ENCODE data around the gene FBXO3.
"Not testable (repeated sequence)": the region's sequence is repeated elsewhere in the genome, so short reads cannot be mapped to it uniquely, and the experiment has no call there.

The FBXO3 gene

DNA sequence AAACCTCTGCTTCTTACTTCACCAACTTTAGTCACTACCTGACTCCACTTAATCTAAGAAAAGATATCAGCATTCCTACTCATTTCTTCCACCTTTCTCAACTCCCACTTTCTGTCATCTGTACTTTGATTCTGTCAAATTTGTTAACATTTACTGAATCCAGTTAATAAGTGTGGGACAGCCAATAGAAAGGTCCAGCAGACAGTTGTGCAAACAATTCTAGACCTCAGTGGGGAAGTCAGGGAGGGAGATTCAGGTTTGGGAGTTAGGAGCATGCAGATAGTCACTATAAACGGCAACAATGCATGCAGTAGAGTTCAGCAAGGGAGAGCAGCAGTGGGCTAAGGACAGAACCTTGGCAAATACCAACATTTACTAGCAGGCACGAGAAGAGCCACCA is 4.1 kb downstream of the FBXO3 start:
- DNase-seq: no peak

DNA sequence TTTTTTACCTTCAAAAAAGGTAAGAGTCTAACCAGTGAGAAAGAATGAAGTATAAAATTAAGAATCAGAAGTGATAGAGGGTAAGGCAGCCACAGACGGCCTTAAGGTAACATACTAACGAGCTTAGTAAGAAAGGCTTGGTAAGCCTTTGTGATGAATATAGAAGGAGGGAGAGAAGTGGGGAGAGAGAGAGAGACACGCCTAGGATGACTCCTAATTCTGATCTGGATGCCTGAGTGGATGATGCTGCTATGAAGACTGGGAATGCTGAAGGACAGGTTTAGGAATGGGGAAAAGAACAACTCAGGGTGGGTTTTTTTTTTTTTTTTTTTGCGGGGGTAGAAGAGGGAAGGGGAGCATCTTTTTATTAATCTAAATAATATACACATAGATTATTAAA is 4.8 kb downstream of the FBXO3 start:
- DNase-seq: no peak

DNA sequence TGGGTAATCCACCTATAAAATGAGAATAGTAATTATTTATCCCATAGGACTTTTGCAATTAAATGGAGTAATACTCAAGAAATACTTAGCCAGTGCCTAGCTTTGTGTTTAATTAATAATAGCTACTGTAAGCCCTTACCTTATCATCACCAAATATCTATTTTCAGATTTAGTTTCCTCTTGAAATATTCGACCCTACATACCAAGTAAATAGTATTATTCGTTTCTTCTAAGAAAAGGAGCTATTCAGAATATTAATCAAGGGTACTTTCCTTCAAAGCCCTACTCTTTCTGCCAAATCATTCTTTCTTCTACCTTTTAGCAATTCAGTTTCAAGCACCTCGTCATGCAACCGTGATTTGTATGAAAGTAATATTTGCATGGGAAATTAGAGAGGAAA is 6.7 kb downstream of the FBXO3 start:
- no peak for DNase-seq

GRCh38 chr11:33766085-33766484 is 8.2 kb downstream of the FBXO3 start:
- DNase-seq: no peak

GRCh38 chr11:33761471-33761870 is 12.8 kb downstream of the FBXO3 start:
- DNase-seq: no peak

DNA sequence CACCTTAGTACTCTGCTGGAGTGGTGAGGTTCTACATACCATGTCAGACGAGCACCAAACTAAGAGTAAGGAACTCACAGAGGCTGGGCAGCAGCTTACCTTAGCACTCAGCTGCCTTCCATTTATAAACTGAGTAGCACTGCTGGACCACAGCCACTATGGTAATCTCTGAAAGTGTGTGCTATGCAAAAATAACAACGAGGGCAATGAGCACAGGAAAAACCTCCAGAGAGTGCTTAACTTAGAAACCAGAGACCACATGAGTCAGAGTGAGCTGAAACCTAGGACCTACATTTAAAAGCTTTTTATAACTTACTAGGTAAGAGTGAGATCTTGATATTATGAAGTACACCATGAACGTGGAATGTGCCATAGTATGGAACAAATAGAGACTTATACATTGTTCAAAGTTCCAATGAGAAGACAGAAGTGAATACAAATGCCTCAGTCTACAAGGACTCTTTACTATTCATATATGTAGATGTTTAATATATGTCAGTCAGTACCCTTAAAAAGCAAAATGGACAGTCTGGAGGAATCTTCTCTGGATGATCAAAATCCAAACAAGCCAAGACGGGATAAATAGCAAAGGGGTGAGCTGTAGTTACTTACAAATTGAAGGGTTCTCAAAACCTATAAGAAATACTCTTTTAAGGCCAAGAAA is 20.9 kb downstream of the FBXO3 start:
- no peak for DNase-seq

DNA sequence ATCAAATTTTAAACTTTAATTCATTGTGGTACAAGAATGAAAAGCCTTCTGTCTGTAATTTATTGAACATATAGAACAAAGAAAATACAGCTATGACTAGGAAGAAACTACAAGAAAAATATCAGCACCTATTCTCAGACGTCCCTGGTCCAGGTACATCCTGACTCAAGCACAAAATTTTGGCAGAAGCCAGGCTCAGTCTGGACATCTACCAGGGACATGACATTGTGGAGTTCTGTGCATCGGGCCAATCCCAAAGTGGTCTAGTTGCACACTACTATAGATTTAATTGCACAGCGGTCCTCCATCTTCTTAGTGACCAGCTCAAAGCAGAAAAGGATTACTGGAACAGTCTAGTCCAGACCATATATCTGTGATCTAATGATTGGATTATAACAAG is 22.4 kb downstream of the FBXO3 start:
- no peak for DNase-seq

DNA sequence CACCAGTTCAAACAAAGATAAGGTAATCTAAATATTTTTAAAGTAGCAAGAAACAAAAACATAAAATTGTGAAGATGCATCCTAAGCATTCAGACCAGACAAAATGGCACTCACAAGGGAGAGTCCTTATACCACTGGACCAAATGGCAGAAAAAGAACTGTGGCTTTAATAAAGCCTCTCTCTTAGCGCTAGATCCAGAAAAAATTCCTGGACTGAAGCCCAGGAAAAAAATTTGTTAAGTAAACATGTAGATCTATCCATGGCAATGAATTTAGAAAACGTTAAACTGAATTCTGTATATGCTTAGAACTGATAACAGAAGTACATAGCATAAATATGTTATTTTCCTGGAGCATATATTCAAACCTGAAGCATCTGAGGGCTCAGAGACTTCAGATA is 26.3 kb downstream of the FBXO3 start:
- no peak for DNase-seq

DNA sequence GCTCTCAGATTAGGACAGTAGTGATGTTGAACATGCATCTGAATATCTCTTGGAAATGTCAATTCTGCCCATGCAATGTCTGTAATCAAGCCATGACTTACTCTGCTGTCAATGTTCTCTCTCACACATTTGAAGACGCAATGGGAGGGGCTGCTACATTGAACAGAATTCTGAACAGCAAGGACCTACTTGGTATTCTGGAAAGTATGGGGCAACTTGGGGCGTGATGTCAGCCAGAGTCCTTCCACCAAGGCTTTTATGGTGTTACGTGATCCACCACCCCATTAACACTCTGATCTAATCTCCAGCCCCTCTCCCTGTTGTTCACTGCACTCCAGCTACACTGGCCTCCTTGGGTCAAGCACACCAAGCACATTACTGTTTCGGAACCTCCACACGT is 31.0 kb downstream of the FBXO3 start:
- no peak for DNase-seq

- no peak for DNase-seq
Measured at GRCh38 chr11:33742249-33742851, 32.0 kb downstream of the FBXO3 start.

DNA sequence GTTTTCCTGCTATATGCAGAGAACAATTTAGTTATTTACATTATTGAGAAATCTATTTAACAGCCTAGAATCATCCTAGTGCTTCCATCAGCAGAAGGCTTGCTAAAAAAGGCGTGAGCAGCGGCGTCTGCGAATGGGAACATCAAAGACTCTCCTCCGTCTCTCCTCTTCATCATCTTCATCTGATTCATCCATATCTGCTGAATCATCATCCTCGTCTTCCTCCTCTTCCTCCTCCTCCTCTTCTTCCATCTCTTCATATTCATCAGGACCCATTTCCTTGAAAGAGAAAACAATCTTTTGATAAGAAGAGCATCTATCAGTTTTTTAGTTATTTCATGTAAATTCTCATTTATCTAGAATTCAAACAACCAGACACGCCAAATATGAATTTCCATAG is 32.5 kb downstream of the FBXO3 start:
- DNase-seq: no peak

DNA sequence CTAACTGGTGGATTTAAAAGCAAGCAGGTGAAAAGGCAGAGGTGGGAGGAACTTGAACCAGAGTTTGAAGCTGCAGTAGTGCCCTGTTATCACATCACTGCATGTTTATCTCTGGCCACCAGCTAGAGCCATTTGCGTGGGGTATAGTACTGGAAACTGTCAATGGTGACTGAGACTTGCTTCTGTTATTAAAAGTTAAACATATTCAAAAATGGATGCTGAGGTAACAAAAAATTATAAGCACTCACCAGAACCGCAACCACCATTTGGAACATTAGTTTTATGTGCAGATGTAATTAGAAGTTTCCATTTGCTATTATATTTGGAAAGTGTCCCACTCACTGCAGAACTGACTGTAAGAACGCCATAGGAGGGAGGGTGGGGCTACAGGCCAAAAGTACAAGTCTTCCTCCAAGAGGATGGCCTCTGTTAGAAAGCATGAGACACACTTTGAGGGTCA is 36.9 kb downstream of the FBXO3 start:
- DNase-seq: no peak

DNA sequence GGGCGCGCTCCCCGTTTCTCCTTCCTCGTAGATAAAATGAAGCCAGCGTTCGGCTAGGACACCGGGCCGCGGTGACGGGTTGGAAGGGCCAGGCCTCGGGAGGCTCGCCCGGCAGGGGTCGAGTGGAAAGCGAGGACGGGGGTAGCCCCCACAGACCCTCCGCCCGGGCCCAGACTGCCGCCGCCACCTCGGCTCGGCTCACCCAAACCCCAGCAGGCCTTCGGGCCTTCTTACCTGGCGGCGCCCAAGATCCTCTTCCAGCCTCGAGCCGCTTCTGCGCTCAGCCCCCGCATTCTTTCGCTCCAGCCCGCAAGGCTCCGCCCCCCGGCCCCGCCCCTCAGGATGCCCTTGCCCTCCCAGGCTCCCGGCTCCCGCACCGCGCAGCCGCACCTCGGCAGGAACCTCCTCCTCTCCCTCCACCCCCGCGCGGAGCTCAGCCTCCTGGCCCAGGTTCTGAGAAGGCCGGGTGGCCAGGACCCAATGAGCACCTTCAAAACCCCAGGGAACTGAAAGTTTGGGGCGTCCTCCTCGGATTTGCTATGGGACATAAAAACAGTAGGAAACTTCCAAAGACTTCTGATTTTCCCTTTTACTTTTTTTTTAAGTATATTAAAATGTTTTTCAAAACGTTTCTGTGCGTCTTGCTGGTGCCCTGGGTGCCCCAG is 38.0 kb downstream of the FBXO3 start, which contains the start of gene CD59:
Gene CD59, minus strand, starts transcription at position 276 of the 665 bp plus-strand sequence. CDS start 13,978 bp downstream, outside the sequence.
- DNase-seq: peak; percentile 38

DNA sequence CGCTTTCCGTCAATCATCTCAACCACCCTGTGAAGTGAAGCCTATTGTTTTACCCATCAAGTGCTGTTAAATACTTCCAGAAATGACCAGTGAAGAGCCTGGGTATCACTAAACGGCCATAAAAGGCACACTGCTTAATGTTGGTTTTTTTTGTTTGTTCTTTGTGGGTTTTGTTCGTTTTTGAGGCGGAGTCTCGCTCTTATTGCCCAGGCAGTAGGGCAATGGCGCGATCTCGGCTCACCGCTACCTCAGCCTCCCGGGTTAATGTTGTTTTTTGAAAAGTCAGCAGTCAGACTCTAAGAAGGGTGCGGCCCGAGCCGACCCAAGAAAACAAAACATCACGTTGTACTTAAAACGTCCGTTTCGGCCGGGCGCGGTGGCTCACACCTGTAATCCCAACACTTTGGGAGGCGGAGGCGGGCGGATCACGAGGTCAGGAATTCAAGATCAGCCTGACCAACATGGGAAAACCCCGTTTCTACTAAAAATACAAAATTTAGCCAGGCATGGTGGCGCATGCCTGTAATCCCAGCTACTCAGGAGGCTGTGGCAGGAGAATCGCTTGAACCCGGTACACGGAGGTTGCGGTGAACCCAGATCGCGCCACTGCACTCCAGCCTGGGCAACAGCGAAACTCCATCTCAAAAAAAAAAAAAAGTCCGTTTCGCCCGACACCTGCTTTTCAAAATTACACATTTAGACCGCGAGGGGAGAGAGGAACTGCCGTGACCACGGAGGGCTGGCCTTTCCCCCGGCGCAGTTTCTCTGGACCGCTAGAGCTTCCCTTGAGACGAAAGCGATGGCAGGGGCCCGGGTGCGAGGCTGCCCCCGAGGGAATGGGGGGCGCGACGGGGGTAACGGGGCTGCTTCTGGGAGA is 38.8 kb downstream of the FBXO3 start:
- no peak for DNase-seq

DNA sequence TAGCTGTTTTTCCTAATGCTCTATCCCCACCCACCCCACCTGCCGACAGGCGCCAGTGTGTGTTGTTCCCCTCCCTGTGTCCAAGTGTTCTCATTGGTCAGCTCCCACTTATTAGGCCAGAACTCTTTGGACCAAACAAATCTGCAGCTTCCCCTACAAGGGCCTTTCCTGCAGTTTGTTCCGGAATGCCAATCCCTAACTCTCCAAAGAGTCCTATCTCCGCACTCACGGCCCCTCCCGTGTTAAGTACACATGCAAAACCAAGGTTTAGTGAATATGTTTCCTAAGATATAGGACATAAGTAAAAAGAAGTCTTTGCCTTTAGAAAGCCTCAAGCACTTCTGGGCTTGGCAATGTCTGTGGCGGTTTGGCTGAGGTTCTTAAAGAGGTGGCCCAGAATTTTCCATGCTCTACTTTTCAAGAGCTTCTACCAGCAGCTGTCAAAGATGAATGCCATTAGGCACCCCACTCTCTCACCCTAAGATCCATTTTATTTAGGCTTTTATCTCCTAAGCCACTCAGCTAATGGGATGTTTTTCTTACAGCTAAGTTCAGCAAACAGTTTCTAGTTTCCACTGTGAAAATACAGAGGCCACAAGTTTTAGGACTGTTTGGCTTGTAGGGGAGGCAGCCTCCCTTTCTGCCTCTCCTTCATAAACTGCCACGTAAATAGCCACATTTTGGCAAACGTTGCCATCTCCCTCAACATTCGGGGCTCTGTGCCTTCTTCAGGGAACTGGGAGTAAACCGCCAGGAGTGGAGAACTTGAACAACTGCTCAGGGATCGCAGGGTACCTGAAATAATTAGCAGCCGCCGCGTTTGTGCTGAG is 39.7 kb downstream of the FBXO3 start:
- no peak for DNase-seq

DNA sequence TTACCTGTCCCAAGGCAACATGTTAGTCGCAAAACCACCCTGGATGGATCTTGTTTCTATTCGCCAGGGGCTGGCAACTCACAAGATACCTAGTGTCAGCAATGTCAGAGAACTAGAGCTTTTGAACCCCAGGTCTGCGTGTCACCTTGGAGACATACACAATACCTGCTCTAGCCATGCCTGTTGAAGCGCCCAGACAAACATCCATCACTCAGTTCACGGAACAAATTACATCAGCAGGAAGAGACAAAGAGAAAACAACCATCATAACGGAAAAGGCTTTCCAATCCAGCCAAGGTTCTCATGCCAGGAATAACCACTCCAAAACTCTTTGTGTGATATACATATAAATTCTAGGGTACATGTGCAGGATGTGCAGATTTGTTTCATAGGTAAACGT is 40.3 kb downstream of the FBXO3 start:
- DNase-seq: no peak

DNA sequence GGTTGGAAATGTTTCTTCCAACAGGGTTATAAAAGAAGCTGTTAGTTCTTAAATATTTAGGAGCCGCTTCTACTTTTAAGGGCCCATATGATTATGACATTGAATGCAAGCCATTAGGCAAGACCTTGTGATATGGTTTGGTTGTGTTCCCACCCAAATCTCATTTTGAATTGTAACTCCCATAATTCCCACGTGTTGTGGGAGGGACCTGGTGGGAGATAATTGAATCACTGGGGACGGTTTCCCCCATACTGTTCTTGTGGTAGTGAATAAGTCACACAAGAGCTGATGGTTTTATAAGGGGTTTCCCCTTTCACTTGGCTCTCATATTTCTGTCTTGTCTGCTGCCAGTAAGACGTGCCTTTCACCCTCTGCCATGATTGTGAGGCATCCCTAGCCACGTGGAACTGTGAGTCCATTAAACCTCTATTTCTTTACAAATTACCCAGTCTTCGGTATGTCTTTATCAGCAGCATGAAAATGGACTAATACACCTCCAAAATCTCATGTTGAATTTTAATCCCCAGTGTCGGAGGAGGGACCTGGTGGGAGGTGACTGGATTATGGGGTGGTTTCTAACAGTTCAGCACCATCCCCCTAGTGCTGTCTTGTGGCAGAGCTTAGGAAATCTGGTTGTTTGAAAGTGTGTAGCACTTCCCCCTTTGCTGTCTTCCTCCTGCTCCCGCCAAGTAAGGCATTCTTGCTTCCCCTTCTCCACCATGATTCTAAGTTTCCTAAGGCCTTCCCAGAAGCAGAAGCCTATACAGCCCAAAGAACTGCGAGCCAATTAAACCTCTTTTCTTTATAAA is 42.4 kb downstream of the FBXO3 start:
- DNase-seq: no peak

DNA sequence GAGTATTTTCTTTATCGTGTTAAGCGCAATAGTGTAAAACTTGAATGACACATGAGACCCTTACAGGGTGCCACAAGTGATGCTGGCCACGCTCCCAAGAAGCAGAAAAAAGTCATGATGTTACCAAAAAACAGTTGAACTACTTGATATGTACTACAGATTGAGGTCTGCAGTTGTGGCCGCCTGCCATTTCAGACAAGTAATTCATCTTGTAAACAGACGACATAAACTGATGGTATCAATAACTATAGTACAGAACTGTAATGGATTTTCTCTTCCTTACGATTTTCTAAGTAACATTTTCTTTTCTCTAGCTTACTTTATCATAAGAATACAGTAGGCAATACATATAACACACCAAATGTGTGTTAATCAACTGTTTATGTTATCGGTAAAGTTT is 43.6 kb downstream of the FBXO3 start:
- DNase-seq: no peak

DNA sequence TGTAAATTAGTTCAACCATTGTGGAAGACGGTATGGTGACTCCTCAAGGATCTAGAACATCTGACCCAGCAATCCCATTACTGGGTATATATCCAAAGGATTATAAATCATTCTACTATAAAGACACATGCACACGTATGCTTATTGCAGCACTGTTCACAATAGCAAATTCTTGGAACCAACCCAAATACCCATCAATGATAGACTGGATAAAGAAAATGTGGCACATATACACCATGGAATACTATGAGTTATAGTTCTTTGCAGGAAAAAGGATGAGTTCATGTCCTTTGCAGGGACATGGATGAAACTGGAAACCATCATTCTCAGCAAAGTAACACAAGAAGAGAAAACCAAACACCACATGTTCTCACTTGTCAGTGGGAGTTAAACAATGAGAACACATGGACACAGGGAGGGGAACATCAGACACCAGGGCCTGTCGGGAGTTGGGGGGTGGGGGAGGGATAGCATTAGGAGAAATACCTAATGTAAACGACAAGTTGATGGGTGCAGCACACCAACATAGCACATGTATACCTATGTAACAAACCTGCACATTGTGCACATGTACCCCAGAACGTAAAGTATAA is 45.2 kb downstream of the FBXO3 start:
- not testable (repeated sequence) for DNase-seq

- DNase-seq: not testable (repeated sequence)
Measured at GRCh38 chr11:33727539-33727938, 46.8 kb downstream of the FBXO3 start.

- no peak for DNase-seq
Measured at GRCh38 chr11:33725496-33725895, 48.8 kb downstream of the FBXO3 start.
